ENCODE measurements around the gene ERFL. TPM values are rescaled to one million over a fixed set of nuclear protein-coding genes. Genes with fewer than 3 reads are reported as not detected.

Gene ERFL
- under 0.01 TPM in 1 of 2 replicates, not detected in the other for total RNA-seq

DNA sequence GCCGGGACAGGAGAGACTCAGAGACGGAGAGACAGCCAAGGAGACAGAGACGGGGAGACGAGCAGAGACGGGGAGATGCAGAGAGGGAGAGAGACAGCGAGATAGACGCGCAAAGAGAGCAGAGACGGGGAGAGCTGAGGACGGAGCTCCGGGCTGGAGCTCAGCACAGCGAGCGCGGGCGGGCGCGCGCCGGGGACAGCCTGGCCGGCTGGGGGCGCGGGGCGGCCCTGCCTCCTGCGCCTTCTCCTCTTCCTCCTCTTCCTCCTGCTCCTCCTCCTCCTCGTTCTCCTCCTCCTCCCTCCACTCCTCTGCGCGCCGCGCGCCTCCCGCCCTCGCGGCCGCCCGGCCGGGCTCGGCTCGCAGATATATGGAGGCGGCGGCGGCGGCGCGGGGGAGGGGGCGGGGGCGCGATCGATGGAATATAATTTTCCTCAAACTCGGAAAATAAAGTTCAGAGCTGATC lies at the start of gene ERFL:
Gene ERFL, minus strand, starts transcription at position 229 of the 463 bp plus-strand sequence. CDS start 15,530 bp downstream, outside the sequence.

GRCh38 chr19:41959056-41960053 lies 31.1 kb upstream of the ERFL start, which contains the start of gene RABAC1:
TSS of gene RABAC1 (minus strand) at chr19:41959321. CDS start at chr19:41959292, 29 bp downstream.

DNA sequence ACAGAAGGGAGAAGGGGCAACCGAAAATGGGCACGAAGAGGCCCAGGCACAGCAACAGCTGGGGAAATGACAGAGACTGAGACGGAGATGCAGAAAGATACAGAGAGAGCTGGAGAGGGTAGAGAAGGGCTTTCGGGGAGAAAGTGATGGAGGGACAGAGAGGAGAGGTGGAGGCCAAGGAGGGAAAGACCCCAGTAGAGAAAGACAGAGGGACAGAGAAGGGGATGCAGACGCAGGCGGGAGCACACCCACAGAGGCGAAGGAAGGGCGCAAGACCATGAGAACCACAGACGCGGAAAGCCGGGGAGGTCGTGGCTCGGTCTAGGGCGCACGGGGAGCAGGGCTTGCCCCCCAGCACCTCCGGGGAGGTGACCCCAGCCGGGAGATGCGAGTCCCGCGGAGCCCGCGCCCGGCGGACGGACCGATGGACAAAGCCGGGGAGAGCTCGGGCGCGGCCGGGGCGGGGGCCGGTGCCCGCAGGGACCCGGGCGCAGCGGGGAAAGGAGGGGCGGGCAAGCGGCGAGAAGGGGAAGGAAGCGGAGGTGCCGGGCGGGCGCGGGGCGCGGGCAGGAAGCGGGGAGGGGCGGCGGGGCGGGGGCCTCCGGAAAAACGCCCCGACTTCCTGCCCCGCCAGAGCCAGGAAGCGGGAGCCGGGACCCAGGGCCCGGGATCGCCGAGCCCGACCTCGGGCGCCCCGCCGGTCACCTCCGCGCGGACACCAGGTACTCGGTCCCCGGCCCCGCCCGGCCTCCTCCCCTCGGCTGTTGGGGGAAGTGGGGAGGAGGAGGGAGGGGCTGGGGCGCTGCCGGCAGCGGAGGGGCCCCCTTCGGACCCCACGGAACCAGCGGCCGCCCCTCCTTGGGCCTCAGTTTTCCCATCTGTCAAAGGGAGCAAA lies 45.4 kb downstream of the ERFL start, which contains the start of gene ARHGEF1:
Gene ARHGEF1, plus strand, starts transcription at position 617 of the 895 bp plus-strand sequence. CDS start 4,899 bp downstream, outside the sequence.

DNA sequence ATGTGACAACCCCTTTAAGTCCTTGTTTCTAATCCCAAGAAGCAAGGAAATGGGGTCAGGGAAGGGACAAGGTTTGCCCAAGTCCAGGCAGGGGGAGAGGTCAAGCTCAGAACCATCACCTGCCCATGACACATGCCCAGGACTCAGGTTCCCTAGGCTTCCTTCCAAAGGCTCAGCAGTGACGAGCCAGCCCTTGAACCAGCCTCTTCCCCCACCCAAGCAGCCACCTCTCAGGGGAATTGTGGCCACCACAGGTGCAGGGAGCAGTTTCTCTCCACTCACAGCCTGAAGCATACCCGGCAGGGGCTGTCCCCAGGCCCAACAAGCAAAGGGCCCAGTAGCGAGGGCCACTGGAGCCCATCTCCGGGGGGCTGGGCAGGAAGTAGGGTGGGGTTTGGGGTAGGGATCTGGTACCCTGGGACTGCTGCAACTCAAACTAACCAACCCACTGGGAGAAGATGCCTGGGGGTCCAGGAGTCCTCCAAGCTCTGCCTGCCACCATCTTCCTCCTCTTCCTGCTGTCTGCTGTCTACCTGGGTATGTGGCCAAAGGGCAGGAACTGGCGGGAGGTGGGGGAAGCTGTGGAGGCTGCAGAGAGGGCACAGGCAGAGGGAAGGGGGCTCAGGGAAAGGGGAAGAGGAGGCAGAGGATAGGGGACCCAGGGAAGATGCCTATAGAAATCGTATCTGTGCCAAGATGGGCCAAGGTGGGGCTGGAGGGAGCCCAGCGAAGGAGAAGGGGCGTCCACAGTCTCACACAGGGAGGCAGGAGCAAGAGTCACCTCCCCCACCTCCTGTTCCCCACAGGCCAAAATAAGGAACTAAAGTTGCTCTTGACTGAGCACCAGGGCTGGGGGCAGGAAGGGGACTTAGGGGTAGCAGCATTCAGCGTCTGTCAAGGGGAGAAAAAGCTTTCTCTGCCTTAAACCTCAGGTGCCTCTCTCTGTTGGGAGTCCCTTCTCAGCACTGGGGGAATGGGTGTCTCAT lies 51.1 kb downstream of the ERFL start, which contains the start of gene CD79A:
Gene CD79A, plus strand, starts transcription at position 433 of the 986 bp plus-strand sequence. Its CDS starts 26 bp downstream, at position 459.

GRCh38 chr19:41859618-41860418 lies 68.4 kb downstream of the ERFL start, which contains the start of gene RPS19:
TSS of gene RPS19 (plus strand) at chr19:41860255. CDS start at chr19:41860775, 520 bp downstream.

Small RNA genes lying within 50 kb of the gene (small RNA-seq; reads per million reads assigned to genes)
- 0.13 reads per million for gene MIR6797 (ENCODE audit: low replicate concordance)

Other genes with a start within 250 kb of the ERFL start
- not detected in 2 replicates for gene CEACAM7, start 240.2 kb downstream of the ERFL start, total RNA-seq
- gene CEACAM5, start 219.8 kb downstream of the ERFL start, total RNA-seq = not detected in 2 replicates
- gene CEACAM6, start 172.9 kb downstream of the ERFL start, total RNA-seq = not detected in 2 replicates
- not detected in 2 replicates for gene CEACAM3, start 131.9 kb downstream of the ERFL start, total RNA-seq
- gene LYPD4, start 83.8 kb downstream of the ERFL start, total RNA-seq = not detected in 2 replicates
- not detected in 2 replicates for gene DMRTC2, start 83.4 kb downstream of the ERFL start, total RNA-seq
- gene RPS19, start 68.2 kb downstream of the ERFL start, total RNA-seq = 427 and 1,029 TPM in 2 replicates
- gene CD79A, start 51.2 kb downstream of the ERFL start, total RNA-seq = 0.22 TPM in 1 of 2 replicates, not detected in the other
- gene ARHGEF1, start 45.3 kb downstream of the ERFL start, total RNA-seq = 40.9 and 68.7 TPM in 2 replicates
- gene RABAC1, start 30.9 kb upstream of the ERFL start, total RNA-seq = 127 and 236 TPM in 2 replicates
- not detected in 2 replicates for gene ATP1A3, start 65.8 kb upstream of the ERFL start, total RNA-seq
- under 0.01 TPM in 1 of 2 replicates, not detected in the other for gene GRIK5, start 141.8 kb upstream of the ERFL start, total RNA-seq
- gene ZNF574, start 147.7 kb upstream of the ERFL start, total RNA-seq = 13.6 and 32.6 TPM in 2 replicates
- gene POU2F2, start 204.0 kb upstream of the ERFL start, total RNA-seq = 11.6 and 17.3 TPM in 2 replicates

Measured in placental pericyte (primary cell).